Measurements from ENCODE around the gene CHPF. TPM values are rescaled to one million over a fixed set of nuclear protein-coding genes. Genes with fewer than 3 reads are reported as not detected.
A peak's percentile ranks its signal among the peaks of the same experiment; 100 is the strongest.

Gene CHPF
- total RNA-seq, 2 experiments from 2014 or later, result 7.1 to 7.3 TPM

GRCh38 chr2:219524817-219525216, 18.8 kb downstream of the CHPF start:
- DNase-seq, result no peak
- Mint-ChIP-seq H3K27ac (no peak overlapping the region), H3K9me3 (ENCODE audit: insufficient read depth) (no peaks in the 10 kb centered on the region), H3K27me3 (ENCODE audit: low read depth) (peaks cover 69% of the 10 kb centered on the region), H3K4me1 (ENCODE audit: low read depth) (peaks cover 1% of the 10 kb centered on the region), H3K4me3 (no peak overlapping the region), H3K36me3 (ENCODE audit: low read depth) (no peaks in the 10 kb centered on the region)
- ChIA-PET POLR2A (no interaction called here), CTCF (interaction anchor here (4.5 kb wide), 1 partner anchor 18 kb away, joined by 39 read pairs; the partner anchor contains the start of genes CHPF and TMEM198)
- no peak for ATAC-seq

GRCh38 chr2:219523031-219523671, 20.5 kb downstream of the CHPF start:
- H3K9me3 Mint-ChIP-seq (ENCODE audit: insufficient read depth), result no peaks in the 10 kb centered on the region
- DNase-seq (no peak), ATAC-seq (no peak)
- ChIA-PET POLR2A (interaction anchor here (0.6 kb wide), 2 partner anchors 364 to 790 kb away, joined by 3 read pairs; no protein-coding TSS in a partner anchor), CTCF (interaction anchor here (0.5 to 2.5 kb wide), 8 partner anchors 13 to 126 kb away, joined by 3 to 9 read pairs (median 4); partner anchors contain the start of gene GMPPA)
- H3K27me3 Mint-ChIP-seq (ENCODE audit: low read depth), result peaks cover 67% of the 10 kb centered on the region
- no peak overlapping the region for H3K4me3 Mint-ChIP-seq
- peaks cover 1% of the 10 kb centered on the region for H3K4me1 Mint-ChIP-seq (ENCODE audit: low read depth)
- H3K27ac Mint-ChIP-seq, result no peak overlapping the region
- H3K36me3 Mint-ChIP-seq (ENCODE audit: low read depth), result no peaks in the 10 kb centered on the region

- CTCF ChIA-PET, result interaction anchor here (0.5 to 4.3 kb wide), 6 partner anchors 7 to 64 kb away, joined by 3 to 24 read pairs (median 4); partner anchors contain the start of gene GMPPA
- H3K4me3 Mint-ChIP-seq, result no peak overlapping the region
- POLR2A ChIA-PET, result interaction anchor here (0.6 kb wide), 2 partner anchors 363 to 791 kb away, joined by 3 read pairs; no protein-coding TSS in a partner anchor
- ATAC-seq (no peak), DNase-seq (no peak)
- no peaks in the 10 kb centered on the region for H3K9me3 Mint-ChIP-seq (ENCODE audit: insufficient read depth)
- H3K36me3 Mint-ChIP-seq (ENCODE audit: low read depth), result no peaks in the 10 kb centered on the region
- H3K27me3 Mint-ChIP-seq (ENCODE audit: low read depth), result peaks cover 69% of the 10 kb centered on the region
- H3K27ac Mint-ChIP-seq, result no peak overlapping the region
- peaks cover 1% of the 10 kb centered on the region for H3K4me1 Mint-ChIP-seq (ENCODE audit: low read depth)
These were observed 21.2 kb downstream of the CHPF start for GRCh38 chr2:219522111-219523030.

- no peaks in the 10 kb centered on the region for H3K9me3 Mint-ChIP-seq (ENCODE audit: insufficient read depth)
- no peak overlapping the region for H3K4me3 Mint-ChIP-seq
- H3K4me1 Mint-ChIP-seq (ENCODE audit: low read depth), result peaks cover 1% of the 10 kb centered on the region
- H3K36me3 Mint-ChIP-seq (ENCODE audit: low read depth), result no peaks in the 10 kb centered on the region
- H3K27ac Mint-ChIP-seq, result no peak overlapping the region
- ChIA-PET CTCF (interaction anchor here (1.0 to 4.3 kb wide), 7 partner anchors 8 to 118 kb away, joined by 3 to 24 read pairs (median 4); partner anchors contain the start of gene GMPPA), POLR2A (no interaction called here)
- DNase-seq (no peak), ATAC-seq (peak; percentile 12)
- H3K27me3 Mint-ChIP-seq (ENCODE audit: low read depth), result peaks cover 71% of the 10 kb centered on the region
These were observed 22.3 kb downstream of the CHPF start for GRCh38 chr2:219521066-219521880.

GRCh38 chr2:219520079-219520478, 23.5 kb downstream of the CHPF start:
- H3K27me3 Mint-ChIP-seq (ENCODE audit: low read depth), result peaks cover 66% of the 10 kb centered on the region
- no peak overlapping the region for H3K4me3 Mint-ChIP-seq
- no peaks in the 10 kb centered on the region for H3K36me3 Mint-ChIP-seq (ENCODE audit: low read depth)
- H3K27ac Mint-ChIP-seq, result no peak overlapping the region
- no peak for DNase-seq
- CTCF ChIA-PET, result interaction anchor here (0.8 to 4.3 kb wide), 5 partner anchors 10 to 117 kb away, joined by 3 to 24 read pairs (median 4); no protein-coding TSS in a partner anchor
- peaks cover 1% of the 10 kb centered on the region for H3K4me1 Mint-ChIP-seq (ENCODE audit: low read depth)
- no peak for ATAC-seq
- POLR2A ChIA-PET, result no interaction called here
- no peaks in the 10 kb centered on the region for H3K9me3 Mint-ChIP-seq (ENCODE audit: insufficient read depth)

GRCh38 chr2:219519526-219519916, 24.1 kb downstream of the CHPF start:
- ChIA-PET POLR2A (no interaction called here), CTCF (interaction anchor here (2.0 to 4.3 kb wide), 2 partner anchors 10 to 24 kb away, joined by 5 to 24 read pairs; no protein-coding TSS in a partner anchor)
- Mint-ChIP-seq H3K4me1 (ENCODE audit: low read depth) (peaks cover 1% of the 10 kb centered on the region), H3K27ac (no peak overlapping the region), H3K9me3 (ENCODE audit: insufficient read depth) (no peaks in the 10 kb centered on the region), H3K4me3 (no peak overlapping the region), H3K36me3 (ENCODE audit: low read depth) (no peaks in the 10 kb centered on the region), H3K27me3 (ENCODE audit: low read depth) (peaks cover 65% of the 10 kb centered on the region)
- DNase-seq (no peak), ATAC-seq (no peak)

GRCh38 chr2:219517954-219518778, 25.4 kb downstream of the CHPF start:
- ATAC-seq (no peak), DNase-seq (no peak)
- Mint-ChIP-seq H3K4me1 (ENCODE audit: low read depth) (peaks cover 10% of the 10 kb centered on the region), H3K36me3 (ENCODE audit: low read depth) (no peaks in the 10 kb centered on the region), H3K27ac (no peak overlapping the region), H3K4me3 (no peak overlapping the region), H3K27me3 (ENCODE audit: low read depth) (peaks cover 65% of the 10 kb centered on the region), H3K9me3 (ENCODE audit: insufficient read depth) (no peaks in the 10 kb centered on the region)
- ChIA-PET CTCF (interaction anchor here (0.8 to 4.3 kb wide), 5 partner anchors 8 to 115 kb away, joined by 3 to 24 read pairs (median 5); no protein-coding TSS in a partner anchor), POLR2A (interaction anchor here (0.7 kb wide), 1 partner anchor 10 kb away, joined by 4 read pairs; no protein-coding TSS in a partner anchor)

- Mint-ChIP-seq H3K4me1 (ENCODE audit: low read depth) (peaks cover 9% of the 10 kb centered on the region), H3K27me3 (ENCODE audit: low read depth) (peaks cover 71% of the 10 kb centered on the region), H3K9me3 (ENCODE audit: insufficient read depth) (no peaks in the 10 kb centered on the region), H3K4me3 (no peak overlapping the region), H3K27ac (no peak overlapping the region), H3K36me3 (ENCODE audit: low read depth) (no peaks in the 10 kb centered on the region)
- POLR2A ChIA-PET, result no interaction called here
- CTCF ChIA-PET, result no interaction called here
- no peak for ATAC-seq
- DNase-seq, result no peak
These were observed 26.7 kb downstream of the CHPF start for GRCh38 chr2:219516888-219517287.

GRCh38 chr2:219515874-219516629, 27.6 kb downstream of the CHPF start:
- H3K27me3 Mint-ChIP-seq (ENCODE audit: low read depth), result peaks cover 69% of the 10 kb centered on the region
- ATAC-seq, result no peak
- ChIA-PET CTCF (interaction anchor here (1.0 to 1.7 kb wide), 2 partner anchors 13 to 17 kb away, joined by 4 to 5 read pairs; partner anchors contain the start of gene GMPPA), POLR2A (no interaction called here)
- no peaks in the 10 kb centered on the region for H3K9me3 Mint-ChIP-seq (ENCODE audit: insufficient read depth)
- H3K36me3 Mint-ChIP-seq (ENCODE audit: low read depth), result no peaks in the 10 kb centered on the region
- peaks cover 9% of the 10 kb centered on the region for H3K4me1 Mint-ChIP-seq (ENCODE audit: low read depth)
- no peak overlapping the region for H3K4me3 Mint-ChIP-seq
- H3K27ac Mint-ChIP-seq, result no peak overlapping the region
- no peak for DNase-seq

GRCh38 chr2:219514836-219515235, 28.8 kb downstream of the CHPF start:
- no peak for ATAC-seq
- H3K4me3 Mint-ChIP-seq, result no peak overlapping the region
- H3K9me3 Mint-ChIP-seq (ENCODE audit: insufficient read depth), result no peaks in the 10 kb centered on the region
- H3K36me3 Mint-ChIP-seq (ENCODE audit: low read depth), result no peaks in the 10 kb centered on the region
- ChIA-PET CTCF (interaction anchor here (1.0 to 4.1 kb wide), 4 partner anchors 15 to 16 kb away, joined by 3 to 22 read pairs (median 4); partner anchors contain the start of gene GMPPA), POLR2A (interaction anchor here (0.6 to 0.7 kb wide), 2 partner anchors 11 to 18 kb away, joined by 3 read pairs; no protein-coding TSS in a partner anchor)
- DNase-seq, result no peak
- peaks cover 73% of the 10 kb centered on the region for H3K27me3 Mint-ChIP-seq (ENCODE audit: low read depth)
- no peak overlapping the region for H3K27ac Mint-ChIP-seq
- H3K4me1 Mint-ChIP-seq (ENCODE audit: low read depth), result peaks cover 12% of the 10 kb centered on the region

Measured in activated CD8-positive, alpha-beta T cell treated with anti-CD3 and anti-CD28 coated beads, Interleukin-2, amount 10 ng/mL, durations not matched to agents 7 days and 5 days (primary cell).